ENCODE data around the gene HACD4.

DNA sequence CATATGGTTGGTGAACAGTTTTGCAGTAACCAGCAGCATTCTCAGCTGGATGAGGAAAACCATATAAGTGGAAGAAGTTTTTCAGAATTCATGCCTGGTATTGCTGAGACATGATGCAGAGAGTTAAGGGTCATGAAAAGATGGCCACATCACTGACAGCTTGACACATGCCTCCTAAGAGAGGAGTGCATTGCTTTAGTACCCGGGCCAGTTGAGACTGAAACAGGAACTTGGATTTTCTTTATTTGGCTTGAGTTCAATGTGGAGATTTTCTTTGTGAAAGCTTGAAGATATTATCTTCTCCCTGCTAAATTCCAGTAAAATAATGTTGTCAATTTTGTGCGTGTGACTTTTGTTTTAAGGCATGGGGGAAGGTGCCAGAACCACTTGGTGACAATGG lies 35.8 kb downstream of the HACD4 start:
- TF ChIP-seq, protein P1, sequence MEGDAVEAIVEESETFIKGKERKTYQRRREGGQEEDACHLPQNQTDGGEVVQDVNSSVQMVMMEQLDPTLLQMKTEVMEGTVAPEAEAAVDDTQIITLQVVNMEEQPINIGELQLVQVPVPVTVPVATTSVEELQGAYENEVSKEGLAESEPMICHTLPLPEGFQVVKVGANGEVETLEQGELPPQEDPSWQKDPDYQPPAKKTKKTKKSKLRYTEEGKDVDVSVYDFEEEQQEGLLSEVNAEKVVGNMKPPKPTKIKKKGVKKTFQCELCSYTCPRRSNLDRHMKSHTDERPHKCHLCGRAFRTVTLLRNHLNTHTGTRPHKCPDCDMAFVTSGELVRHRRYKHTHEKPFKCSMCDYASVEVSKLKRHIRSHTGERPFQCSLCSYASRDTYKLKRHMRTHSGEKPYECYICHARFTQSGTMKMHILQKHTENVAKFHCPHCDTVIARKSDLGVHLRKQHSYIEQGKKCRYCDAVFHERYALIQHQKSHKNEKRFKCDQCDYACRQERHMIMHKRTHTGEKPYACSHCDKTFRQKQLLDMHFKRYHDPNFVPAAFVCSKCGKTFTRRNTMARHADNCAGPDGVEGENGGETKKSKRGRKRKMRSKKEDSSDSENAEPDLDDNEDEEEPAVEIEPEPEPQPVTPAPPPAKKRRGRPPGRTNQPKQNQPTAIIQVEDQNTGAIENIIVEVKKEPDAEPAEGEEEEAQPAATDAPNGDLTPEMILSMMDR (optimal IDR thresholded peaks at IDR 0.05 in 1 of 3, IDR thresholded peaks at IDR 0.05 in 1 of 3, conservative IDR thresholded peaks at IDR 0.05 in 1 of 3; ENCODE audit: extremely low read depth in 1 of 3, insufficient read depth in 2 of 3, low read length in 3 of 3) = no peak
- TF ChIP-seq EZH2 (IDR thresholded peaks at IDR 0.05; ENCODE audit: low read length) = no peak
